GM23338 (cell line): ENCODE data around the gene TBC1D7. TPM values are rescaled to one million over a fixed set of nuclear protein-coding genes. Genes with fewer than 3 reads are reported as not detected.

Source experiments
- ATAC-seq: fragments of 200-7000 bp; cut with Tn5 transposase; 3 replicates; pipeline ENCODE4 v1.9.1; 2020
- DNase-seq: peaks from one replicate; pipeline ENCODE4 v3.0.0-alpha.2; 2015; ENCODE audit warnings: low spot score
- H2AFZ ChIP-seq: fragments of 200-600 bp; sonication (generic); 2 replicates; pipeline ENCODE4 v1.8.0; 2016; ENCODE audit warnings: antibody characterized with exemption, mild to moderate bottlenecking, moderate library complexity
- H3F3A ChIP-seq: fragments of 200-600 bp; sonication (generic); replicated peaks from 2 replicates; pipeline ENCODE4 v1.8.0; 2017; ENCODE audit warnings: antibody characterized with exemption, mixed run types, low read depth
- H3K27ac ChIP-seq: fragments of 200-600 bp; sonication (generic); 2 replicates; pipeline ENCODE4 v1.6.1; 2016; ENCODE audit warnings: low read depth
- H3K27me3 ChIP-seq: fragments of 200-600 bp; sonication (generic); 2 replicates; pipeline ENCODE4 v1.8.0; 2016; ENCODE audit warnings: mild to moderate bottlenecking, mixed run types, moderate library complexity; ENCODE audit not compliant: insufficient read depth
- H3K36me3 ChIP-seq: fragments of 200-600 bp; sonication (generic); 2 replicates; pipeline ENCODE4 v1.8.0; 2016; ENCODE audit warnings: mild to moderate bottlenecking; ENCODE audit not compliant: insufficient read depth
- H3K4me1 ChIP-seq: fragments of 200-600 bp; sonication (generic); 2 replicates; pipeline ENCODE4 v1.8.0; 2016; ENCODE audit warnings: mild to moderate bottlenecking, moderate library complexity; ENCODE audit not compliant: insufficient read depth
- H3K4me2 ChIP-seq: fragments of 200-600 bp; sonication (generic); 2 replicates; pipeline ENCODE4 v1.7.1; 2017; ENCODE audit warnings: mixed run types
- H3K4me3 ChIP-seq: fragments of 200-600 bp; sonication (generic); 2 replicates; pipeline ENCODE4 v1.6.1; 2016; ENCODE audit warnings: mixed run types
- H3K79me2 ChIP-seq: fragments of 200-600 bp; sonication (generic); replicated peaks from 2 replicates; pipeline ENCODE4 v1.8.0; 2017; ENCODE audit warnings: mild to moderate bottlenecking; ENCODE audit not compliant: insufficient read depth
- H3K9me2 ChIP-seq: fragments of 200-600 bp; sonication (generic); 2 replicates; pipeline ENCODE4 v1.8.0; 2017; ENCODE audit not compliant: insufficient read depth
- H4K20me1 ChIP-seq: fragments of 200-600 bp; sonication (generic); replicated peaks from 2 replicates; pipeline ENCODE4 v1.8.0; 2017; ENCODE audit warnings: mild to moderate bottlenecking; ENCODE audit not compliant: insufficient read depth
- H3K27ac Mint-ChIP-seq: 2 replicates; pipeline ENCODE4 v1.8.0; 2020; ENCODE audit warnings: inconsistent platforms, mild to moderate bottlenecking, moderate library complexity, mixed read lengths
- H3K27me3 Mint-ChIP-seq: 3 replicates; pipeline ENCODE4 v1.8.0; 2022; ENCODE audit warnings: low read depth, mild to moderate bottlenecking, moderate library complexity, mixed read lengths, inconsistent platforms; ENCODE audit not compliant: insufficient read depth, poor library complexity
- H3K36me3 Mint-ChIP-seq: 3 replicates; pipeline ENCODE4 v1.8.0; 2021; ENCODE audit warnings: low read depth, mild to moderate bottlenecking, inconsistent platforms, moderate library complexity, mixed read lengths
- H3K4me1 Mint-ChIP-seq: 3 replicates; pipeline ENCODE4 v1.8.0; 2020; ENCODE audit warnings: mild to moderate bottlenecking, inconsistent platforms, mixed read lengths
- H3K4me3 Mint-ChIP-seq: 3 replicates; pipeline ENCODE4 v1.8.0; 2021; ENCODE audit warnings: moderate library complexity, mild to moderate bottlenecking, inconsistent platforms, mixed read lengths
- H3K9me3 Mint-ChIP-seq: 3 replicates; pipeline ENCODE4 v1.8.0; 2020; ENCODE audit warnings: moderate library complexity, mild to moderate bottlenecking, inconsistent platforms, mixed read lengths
- CREB1 ChIP-seq: fragments of 250-450 bp; sonication (Bioruptor Pico); IDR thresholded peaks from 2 replicates; pipeline ENCODE4 v1.5.0; 2020; ENCODE audit warnings: low read depth, mild to moderate bottlenecking, moderate library complexity
- EZH2 ChIP-seq: fragments of 200-600 bp; sonication (generic); IDR thresholded peaks from one replicate; pipeline ENCODE4 v1.8.0; 2017; ENCODE audit warnings: antibody characterized with exemption, mild to moderate bottlenecking, low read depth; ENCODE audit not compliant: unreplicated experiment
- EZH2phosphoT487 ChIP-seq: fragments of 200-600 bp; sonication (generic); IDR thresholded peaks from one replicate; pipeline ENCODE4 v1.8.1; 2018; ENCODE audit warnings: antibody characterized with exemption; ENCODE audit not compliant: unreplicated experiment
- JUNB ChIP-seq: IDR thresholded peaks from one replicate; pipeline ENCODE4 v1.6.1; 2016; ENCODE audit warnings: antibody characterized with exemption; ENCODE audit not compliant: unreplicated experiment
- NANOG ChIP-seq: IDR thresholded peaks from 2 replicates; pipeline ENCODE4 v1.6.1; 2016; ENCODE audit warnings: antibody characterized with exemption, borderline replicate concordance
- POLR2AphosphoS5 ChIP-seq: IDR thresholded peaks from 2 replicates; pipeline ENCODE4 v1.6.1; 2016; ENCODE audit warnings: antibody characterized with exemption, low read depth
- STAT1 ChIP-seq: IDR thresholded peaks from one replicate; pipeline ENCODE4 v1.6.1; 2016; ENCODE audit warnings: antibody characterized with exemption; ENCODE audit not compliant: unreplicated experiment
- ZNF114 ChIP-seq: fragments of 250-450 bp; sonication (Bioruptor Pico); IDR thresholded peaks from 2 replicates; pipeline ENCODE4 v1.5.0; 2020; ENCODE audit warnings: mild to moderate bottlenecking, moderate library complexity
- ZNF331 ChIP-seq: fragments of 250-450 bp; sonication (Bioruptor Pico); IDR thresholded peaks from 2 replicates; pipeline ENCODE4 v1.5.0; 2020; ENCODE audit warnings: low read depth, mild to moderate bottlenecking, moderate library complexity
- polyA plus RNA-seq: library from polyadenylated mRNA; unstranded; fragments of >200 nt; fragmentation: Nextera tagmentation; extraction: Ambion mirVana; gene quantifications from 2 replicates; pipeline ENCODE4 v1.2.1, GENCODE V29; 2016
- total RNA-seq: library from RNA; depleted of rRNA; stranded (reverse); fragments of >200 nt; shearing (Covaris generic); gene quantifications from 2 replicates; pipeline ENCODE4 v1.2.3, GENCODE V29; 2014
- TF ChIP-seq, protein P1 (sequence below): fragments of 250-450 bp; sonication (Bioruptor Pico); IDR thresholded peaks from 2 replicates; pipeline ENCODE4 v1.5.0; 2020; ENCODE audit warnings: mild to moderate bottlenecking, moderate library complexity
- TF ChIP-seq, protein P2 (sequence below), 2 experiments: fragments of 200-600 bp in 1 of 2; sonication (generic) in 1 of 2; conservative IDR thresholded peaks; 2 replicates each; pipeline versions ENCODE4 v1.5.1 to v1.6.1; 2016 to 2017; ENCODE audit warnings: antibody characterized with exemption in 2 of 2, low read depth in 2 of 2, mild to moderate bottlenecking in 2 of 2, moderate library complexity in 1 of 2
- TF ChIP-seq, protein P3 (sequence below): IDR thresholded peaks from one replicate; pipeline ENCODE4 v1.6.1; 2018; ENCODE audit warnings: antibody characterized with exemption; ENCODE audit not compliant: unreplicated experiment
- TF ChIP-seq, protein P4 (sequence below): IDR thresholded peaks from 2 replicates; pipeline ENCODE4 v1.6.1; 2016; ENCODE audit warnings: antibody characterized with exemption

TBC1D7 gene
- total and polyA plus RNA-seq, 2 experiments from 2014 or later = 62.0 to 70.4 TPM

DNA sequence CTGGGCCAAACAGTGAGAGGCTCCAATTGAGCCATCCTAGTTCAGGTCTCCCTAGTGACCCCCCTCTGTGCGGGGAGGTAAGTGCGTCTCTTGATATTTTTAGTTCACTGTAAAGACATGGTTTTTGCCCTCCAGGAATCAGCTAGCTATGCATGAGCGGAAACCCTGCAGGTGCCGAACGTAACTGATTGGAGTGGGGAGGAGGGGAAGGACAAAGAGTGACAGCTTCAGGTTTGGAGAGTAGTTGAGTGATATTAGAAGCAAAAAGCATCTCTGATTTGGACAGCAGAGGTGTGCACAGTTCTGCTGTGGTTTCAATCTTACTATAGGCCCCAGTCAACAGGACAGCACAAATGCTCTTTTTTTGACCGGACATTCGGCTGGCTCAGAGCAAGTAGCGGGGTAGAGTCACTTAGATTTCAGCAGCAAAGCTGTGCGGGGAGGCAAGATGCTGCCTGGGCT lies 31.8 kb downstream of the TBC1D7 start (continued):
- TF ChIP-seq, protein P1, sequence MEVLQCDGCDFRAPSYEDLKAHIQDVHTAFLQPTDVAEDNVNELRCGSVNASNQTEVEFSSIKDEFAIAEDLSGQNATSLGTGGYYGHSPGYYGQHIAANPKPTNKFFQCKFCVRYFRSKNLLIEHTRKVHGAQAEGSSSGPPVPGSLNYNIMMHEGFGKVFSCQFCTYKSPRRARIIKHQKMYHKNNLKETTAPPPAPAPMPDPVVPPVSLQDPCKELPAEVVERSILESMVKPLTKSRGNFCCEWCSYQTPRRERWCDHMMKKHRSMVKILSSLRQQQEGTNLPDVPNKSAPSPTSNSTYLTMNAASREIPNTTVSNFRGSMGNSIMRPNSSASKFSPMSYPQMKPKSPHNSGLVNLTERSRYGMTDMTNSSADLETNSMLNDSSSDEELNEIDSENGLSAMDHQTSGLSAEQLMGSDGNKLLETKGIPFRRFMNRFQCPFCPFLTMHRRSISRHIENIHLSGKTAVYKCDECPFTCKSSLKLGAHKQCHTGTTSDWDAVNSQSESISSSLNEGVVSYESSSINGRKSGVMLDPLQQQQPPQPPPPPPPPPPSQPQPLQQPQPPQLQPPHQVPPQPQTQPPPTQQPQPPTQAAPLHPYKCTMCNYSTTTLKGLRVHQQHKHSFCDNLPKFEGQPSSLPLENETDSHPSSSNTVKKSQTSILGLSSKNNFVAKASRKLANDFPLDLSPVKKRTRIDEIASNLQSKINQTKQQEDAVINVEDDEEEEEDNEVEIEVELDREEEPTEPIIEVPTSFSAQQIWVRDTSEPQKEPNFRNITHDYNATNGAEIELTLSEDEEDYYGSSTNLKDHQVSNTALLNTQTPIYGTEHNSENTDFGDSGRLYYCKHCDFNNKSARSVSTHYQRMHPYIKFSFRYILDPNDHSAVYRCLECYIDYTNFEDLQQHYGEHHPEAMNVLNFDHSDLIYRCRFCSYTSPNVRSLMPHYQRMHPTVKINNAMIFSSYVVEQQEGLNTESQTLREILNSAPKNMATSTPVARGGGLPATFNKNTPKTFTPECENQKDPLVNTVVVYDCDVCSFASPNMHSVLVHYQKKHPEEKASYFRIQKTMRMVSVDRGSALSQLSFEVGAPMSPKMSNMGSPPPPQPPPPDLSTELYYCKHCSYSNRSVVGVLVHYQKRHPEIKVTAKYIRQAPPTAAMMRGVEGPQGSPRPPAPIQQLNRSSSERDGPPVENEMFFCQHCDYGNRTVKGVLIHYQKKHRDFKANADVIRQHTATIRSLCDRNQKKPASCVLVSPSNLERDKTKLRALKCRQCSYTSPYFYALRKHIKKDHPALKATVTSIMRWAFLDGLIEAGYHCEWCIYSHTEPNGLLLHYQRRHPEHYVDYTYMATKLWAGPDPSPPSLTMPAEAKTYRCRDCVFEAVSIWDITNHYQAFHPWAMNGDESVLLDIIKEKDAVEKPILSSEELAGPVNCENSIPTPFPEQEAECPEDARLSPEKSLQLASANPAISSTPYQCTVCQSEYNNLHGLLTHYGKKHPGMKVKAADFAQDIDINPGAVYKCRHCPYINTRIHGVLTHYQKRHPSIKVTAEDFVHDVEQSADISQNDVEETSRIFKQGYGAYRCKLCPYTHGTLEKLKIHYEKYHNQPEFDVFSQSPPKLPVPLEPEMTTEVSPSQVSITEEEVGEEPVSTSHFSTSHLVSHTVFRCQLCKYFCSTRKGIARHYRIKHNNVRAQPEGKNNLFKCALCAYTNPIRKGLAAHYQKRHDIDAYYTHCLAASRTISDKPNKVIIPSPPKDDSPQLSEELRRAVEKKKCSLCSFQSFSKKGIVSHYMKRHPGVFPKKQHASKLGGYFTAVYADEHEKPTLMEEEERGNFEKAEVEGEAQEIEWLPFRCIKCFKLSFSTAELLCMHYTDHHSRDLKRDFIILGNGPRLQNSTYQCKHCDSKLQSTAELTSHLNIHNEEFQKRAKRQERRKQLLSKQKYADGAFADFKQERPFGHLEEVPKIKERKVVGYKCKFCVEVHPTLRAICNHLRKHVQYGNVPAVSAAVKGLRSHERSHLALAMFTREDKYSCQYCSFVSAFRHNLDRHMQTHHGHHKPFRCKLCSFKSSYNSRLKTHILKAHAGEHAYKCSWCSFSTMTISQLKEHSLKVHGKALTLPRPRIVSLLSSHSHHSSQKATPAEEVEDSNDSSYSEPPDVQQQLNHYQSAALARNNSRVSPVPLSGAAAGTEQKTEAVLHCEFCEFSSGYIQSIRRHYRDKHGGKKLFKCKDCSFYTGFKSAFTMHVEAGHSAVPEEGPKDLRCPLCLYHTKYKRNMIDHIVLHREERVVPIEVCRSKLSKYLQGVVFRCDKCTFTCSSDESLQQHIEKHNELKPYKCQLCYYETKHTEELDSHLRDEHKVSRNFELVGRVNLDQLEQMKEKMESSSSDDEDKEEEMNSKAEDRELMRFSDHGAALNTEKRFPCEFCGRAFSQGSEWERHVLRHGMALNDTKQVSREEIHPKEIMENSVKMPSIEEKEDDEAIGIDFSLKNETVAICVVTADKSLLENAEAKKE (CRISPR knock-in tag) = no peak

DNA sequence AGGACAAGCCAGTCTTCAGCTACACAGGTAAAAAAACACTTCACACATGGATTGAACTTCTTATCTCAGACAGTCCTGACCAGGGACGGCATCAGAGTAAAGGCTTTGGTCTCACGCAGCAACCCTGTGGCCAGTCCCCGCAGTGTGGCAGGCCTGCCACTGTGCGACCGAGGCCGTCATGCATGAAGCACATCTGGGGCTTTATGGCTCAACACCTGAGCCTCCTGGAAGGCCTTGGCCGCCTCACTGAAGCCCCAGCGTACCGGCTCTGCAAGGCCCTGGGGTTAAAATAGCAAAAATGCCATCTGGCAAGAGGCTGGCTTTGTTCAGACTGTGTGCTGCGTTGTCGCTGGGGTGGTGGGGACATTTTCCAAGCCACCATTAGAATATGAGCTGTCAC lies 32.8 kb downstream of the TBC1D7 start:
- no peak overlapping the region for H3K27ac Mint-ChIP-seq
- TF ChIP-seq EZH2phosphoT487 (no peak), ZNF114 (CRISPR knock-in tag) (no peak), JUNB (no peak), NANOG (no peak), EZH2 (no peak), POLR2AphosphoS5 (no peak), CREB1 (CRISPR knock-in tag) (no peak), ZNF331 (CRISPR knock-in tag) (no peak), STAT1 (no peak)
- TF ChIP-seq, protein P2, sequence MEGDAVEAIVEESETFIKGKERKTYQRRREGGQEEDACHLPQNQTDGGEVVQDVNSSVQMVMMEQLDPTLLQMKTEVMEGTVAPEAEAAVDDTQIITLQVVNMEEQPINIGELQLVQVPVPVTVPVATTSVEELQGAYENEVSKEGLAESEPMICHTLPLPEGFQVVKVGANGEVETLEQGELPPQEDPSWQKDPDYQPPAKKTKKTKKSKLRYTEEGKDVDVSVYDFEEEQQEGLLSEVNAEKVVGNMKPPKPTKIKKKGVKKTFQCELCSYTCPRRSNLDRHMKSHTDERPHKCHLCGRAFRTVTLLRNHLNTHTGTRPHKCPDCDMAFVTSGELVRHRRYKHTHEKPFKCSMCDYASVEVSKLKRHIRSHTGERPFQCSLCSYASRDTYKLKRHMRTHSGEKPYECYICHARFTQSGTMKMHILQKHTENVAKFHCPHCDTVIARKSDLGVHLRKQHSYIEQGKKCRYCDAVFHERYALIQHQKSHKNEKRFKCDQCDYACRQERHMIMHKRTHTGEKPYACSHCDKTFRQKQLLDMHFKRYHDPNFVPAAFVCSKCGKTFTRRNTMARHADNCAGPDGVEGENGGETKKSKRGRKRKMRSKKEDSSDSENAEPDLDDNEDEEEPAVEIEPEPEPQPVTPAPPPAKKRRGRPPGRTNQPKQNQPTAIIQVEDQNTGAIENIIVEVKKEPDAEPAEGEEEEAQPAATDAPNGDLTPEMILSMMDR (conservative IDR thresholded peaks at IDR 0.05; ENCODE audit: low read depth in 2 of 2) = no peak
- TF ChIP-seq, protein P3, sequence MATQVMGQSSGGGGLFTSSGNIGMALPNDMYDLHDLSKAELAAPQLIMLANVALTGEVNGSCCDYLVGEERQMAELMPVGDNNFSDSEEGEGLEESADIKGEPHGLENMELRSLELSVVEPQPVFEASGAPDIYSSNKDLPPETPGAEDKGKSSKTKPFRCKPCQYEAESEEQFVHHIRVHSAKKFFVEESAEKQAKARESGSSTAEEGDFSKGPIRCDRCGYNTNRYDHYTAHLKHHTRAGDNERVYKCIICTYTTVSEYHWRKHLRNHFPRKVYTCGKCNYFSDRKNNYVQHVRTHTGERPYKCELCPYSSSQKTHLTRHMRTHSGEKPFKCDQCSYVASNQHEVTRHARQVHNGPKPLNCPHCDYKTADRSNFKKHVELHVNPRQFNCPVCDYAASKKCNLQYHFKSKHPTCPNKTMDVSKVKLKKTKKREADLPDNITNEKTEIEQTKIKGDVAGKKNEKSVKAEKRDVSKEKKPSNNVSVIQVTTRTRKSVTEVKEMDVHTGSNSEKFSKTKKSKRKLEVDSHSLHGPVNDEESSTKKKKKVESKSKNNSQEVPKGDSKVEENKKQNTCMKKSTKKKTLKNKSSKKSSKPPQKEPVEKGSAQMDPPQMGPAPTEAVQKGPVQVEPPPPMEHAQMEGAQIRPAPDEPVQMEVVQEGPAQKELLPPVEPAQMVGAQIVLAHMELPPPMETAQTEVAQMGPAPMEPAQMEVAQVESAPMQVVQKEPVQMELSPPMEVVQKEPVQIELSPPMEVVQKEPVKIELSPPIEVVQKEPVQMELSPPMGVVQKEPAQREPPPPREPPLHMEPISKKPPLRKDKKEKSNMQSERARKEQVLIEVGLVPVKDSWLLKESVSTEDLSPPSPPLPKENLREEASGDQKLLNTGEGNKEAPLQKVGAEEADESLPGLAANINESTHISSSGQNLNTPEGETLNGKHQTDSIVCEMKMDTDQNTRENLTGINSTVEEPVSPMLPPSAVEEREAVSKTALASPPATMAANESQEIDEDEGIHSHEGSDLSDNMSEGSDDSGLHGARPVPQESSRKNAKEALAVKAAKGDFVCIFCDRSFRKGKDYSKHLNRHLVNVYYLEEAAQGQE = no peak
- TF ChIP-seq, protein P4, sequence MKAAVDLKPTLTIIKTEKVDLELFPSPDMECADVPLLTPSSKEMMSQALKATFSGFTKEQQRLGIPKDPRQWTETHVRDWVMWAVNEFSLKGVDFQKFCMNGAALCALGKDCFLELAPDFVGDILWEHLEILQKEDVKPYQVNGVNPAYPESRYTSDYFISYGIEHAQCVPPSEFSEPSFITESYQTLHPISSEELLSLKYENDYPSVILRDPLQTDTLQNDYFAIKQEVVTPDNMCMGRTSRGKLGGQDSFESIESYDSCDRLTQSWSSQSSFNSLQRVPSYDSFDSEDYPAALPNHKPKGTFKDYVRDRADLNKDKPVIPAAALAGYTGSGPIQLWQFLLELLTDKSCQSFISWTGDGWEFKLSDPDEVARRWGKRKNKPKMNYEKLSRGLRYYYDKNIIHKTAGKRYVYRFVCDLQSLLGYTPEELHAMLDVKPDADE = no peak

More for the DNA sequence above, 32.8 kb downstream of the TBC1D7 start:
- Histone ChIP-seq H2AFZ (no peak overlapping the region), H3K79me2 (no peaks in the 10 kb centered on the region), H3K4me3 (no peak overlapping the region), H4K20me1 (0 out of 2 replicates have a peak, but pooled peaks cover 3% of the 10 kb centered on the region), H3K4me2 (no peak overlapping the region), H3K9me2 (no peaks in the 10 kb centered on the region), H3K27ac (no peak overlapping the region), H3K27me3 (no peaks in the 10 kb centered on the region), H3F3A (no peaks in the 10 kb centered on the region), H3K4me1 (no peaks in the 10 kb centered on the region), H3K36me3 (peaks cover 9% of the 10 kb centered on the region)
- H3K27me3 Mint-ChIP-seq = peaks cover 1% of the 10 kb centered on the region
- no peak overlapping the region for H3K4me3 Mint-ChIP-seq
- no peaks in the 10 kb centered on the region; the same call in 2 of the 3 replicates for H3K4me1 Mint-ChIP-seq
- no peaks in the 10 kb centered on the region for H3K9me3 Mint-ChIP-seq
- peaks cover 52% of the 10 kb centered on the region for H3K36me3 Mint-ChIP-seq
- DNase-seq (no peak), ATAC-seq (no peak)
